GM12873 (cell line): ENCODE data around the gene FMNL2.

Source experiments
- TF ChIP-seq, protein P1 (sequence below): IDR thresholded peaks from 2 replicates; pipeline ENCODE4 v1.5.1; 2012; ENCODE audit warnings: low read depth, mild to moderate bottlenecking, moderate library complexity, low read length, control low read depth; ENCODE audit not compliant: insufficient read depth; ENCODE audit errors: missing control alignments

The FMNL2 gene

DNA sequence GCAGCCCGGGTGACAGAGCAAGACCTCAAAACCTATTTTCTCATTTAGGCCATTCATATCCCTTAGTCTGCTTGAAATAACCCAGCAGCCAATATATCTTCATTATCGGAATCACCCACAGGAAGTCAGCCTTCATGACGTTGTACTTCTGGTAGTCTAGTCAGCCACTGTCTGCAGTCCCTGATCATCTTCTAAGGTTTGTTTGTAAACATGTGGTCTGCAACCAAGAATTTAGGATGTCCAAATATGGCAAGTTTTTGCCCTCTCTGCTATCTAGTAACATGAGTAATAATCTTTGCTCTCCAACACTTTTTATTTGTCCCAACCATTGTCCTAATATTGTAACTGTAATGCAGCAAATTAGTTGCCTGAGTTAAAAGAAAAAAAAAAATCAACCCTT lies 289.8 kb downstream of the FMNL2 start:
- TF ChIP-seq, protein P1, sequence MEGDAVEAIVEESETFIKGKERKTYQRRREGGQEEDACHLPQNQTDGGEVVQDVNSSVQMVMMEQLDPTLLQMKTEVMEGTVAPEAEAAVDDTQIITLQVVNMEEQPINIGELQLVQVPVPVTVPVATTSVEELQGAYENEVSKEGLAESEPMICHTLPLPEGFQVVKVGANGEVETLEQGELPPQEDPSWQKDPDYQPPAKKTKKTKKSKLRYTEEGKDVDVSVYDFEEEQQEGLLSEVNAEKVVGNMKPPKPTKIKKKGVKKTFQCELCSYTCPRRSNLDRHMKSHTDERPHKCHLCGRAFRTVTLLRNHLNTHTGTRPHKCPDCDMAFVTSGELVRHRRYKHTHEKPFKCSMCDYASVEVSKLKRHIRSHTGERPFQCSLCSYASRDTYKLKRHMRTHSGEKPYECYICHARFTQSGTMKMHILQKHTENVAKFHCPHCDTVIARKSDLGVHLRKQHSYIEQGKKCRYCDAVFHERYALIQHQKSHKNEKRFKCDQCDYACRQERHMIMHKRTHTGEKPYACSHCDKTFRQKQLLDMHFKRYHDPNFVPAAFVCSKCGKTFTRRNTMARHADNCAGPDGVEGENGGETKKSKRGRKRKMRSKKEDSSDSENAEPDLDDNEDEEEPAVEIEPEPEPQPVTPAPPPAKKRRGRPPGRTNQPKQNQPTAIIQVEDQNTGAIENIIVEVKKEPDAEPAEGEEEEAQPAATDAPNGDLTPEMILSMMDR = no peak

DNA sequence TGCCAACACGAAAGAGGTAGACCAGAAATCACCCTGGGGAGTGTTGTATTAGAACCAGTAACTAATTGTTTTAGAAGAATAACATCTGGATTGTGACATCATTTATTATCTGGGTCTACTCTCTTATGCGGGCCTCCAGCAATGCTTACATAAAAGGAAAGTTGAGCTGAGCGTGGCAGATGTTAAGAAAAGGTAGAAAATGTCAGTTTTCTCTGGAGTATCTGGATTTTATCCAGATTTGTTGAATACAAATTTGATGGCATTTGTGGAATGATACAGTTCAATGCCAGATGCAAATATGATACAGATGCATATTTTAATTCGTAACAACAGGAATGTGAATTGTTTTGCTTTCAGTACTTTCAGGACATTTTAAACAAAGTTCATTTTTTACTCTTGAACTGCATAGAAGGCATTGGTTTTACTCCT lies 292.0 kb downstream of the FMNL2 start:
- TF ChIP-seq, protein P1 = no peak

DNA sequence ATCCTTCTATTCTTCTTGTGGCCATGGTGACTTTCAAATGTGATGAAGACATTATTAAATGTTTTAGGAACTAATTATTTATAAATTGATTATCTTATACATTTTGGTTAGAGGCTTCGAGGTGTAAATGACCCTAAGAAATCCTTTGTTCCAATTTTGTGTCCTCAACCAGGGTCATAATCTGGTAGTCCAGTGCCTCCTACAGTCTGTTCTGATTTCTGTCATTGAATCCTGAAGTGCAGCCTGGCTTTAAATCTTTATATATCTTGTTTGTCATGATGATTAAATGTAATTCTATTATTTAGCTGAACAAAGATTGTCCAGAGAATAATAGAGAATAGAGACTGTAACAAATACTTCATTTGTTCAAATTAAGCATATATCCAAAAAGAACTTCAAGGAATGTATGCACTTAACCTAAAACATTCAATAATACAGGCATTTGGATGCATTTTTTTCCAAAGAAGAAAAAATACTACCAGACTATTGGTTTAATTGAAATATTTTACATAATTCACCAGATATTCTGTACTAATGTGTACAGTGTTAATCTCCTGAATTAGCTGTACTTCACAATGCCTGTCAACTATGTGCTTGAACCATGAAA lies 292.5 kb downstream of the FMNL2 start:
- TF ChIP-seq, protein P1 = peak; percentile 60

DNA sequence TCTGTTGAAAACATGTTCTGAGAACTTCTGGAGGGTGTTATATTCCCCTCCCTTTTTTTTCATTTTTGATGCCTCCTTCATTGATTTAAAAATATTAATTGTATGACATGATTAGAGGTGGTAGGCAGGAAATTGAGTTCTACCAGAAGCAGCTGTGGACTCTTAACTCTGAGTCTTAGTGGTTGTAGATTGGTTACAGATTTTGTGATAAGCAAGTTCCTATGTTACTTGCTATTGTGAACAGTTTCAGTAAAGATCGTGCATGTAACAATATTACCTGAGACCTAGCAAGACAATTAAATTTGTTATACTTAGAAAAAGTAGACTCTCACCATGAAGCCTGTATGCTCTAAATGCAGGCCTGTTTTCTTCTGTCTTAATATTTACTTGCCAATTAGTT lies 294.2 kb downstream of the FMNL2 start:
- TF ChIP-seq, protein P1 = no peak

DNA sequence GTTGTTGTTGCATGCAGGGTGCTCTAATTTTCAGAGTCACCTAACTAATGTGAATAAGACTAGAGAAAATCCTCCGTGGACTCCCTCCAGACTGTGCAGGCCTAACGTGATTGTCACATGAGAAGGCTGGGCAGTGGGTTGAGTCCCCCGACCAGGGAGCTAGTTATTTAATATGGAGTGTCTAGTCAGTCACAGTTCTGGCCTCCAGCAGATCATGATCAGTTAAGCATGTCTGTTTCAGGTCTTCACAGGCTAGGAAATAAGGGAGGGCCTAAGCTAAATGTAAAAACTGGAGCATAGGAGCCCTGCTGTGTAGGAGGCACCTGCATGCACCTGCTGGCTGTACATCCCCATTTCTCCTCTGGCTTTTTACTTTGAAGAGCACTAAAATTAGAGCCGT lies 295.5 kb downstream of the FMNL2 start:
- TF ChIP-seq, protein P1 = no peak

DNA sequence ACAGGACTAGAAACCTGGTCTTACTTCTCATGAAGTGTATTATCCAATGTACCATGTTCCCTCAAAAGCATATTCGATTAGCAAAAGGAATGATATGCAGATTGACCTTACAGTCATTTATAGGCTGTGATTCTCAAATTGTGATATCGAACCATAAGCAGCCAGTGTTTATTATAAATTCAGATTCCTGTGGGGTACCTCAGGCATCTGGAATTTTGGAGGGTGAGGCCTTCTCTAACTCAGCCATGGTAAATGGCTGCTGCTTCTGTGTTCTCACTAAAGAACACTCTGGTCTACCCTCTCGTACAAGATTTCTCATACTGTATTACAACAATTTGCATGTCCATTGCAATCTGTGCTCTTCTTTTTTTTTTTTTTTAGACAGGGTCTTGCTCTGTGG lies 297.8 kb downstream of the FMNL2 start:
- TF ChIP-seq, protein P1 = no peak

DNA sequence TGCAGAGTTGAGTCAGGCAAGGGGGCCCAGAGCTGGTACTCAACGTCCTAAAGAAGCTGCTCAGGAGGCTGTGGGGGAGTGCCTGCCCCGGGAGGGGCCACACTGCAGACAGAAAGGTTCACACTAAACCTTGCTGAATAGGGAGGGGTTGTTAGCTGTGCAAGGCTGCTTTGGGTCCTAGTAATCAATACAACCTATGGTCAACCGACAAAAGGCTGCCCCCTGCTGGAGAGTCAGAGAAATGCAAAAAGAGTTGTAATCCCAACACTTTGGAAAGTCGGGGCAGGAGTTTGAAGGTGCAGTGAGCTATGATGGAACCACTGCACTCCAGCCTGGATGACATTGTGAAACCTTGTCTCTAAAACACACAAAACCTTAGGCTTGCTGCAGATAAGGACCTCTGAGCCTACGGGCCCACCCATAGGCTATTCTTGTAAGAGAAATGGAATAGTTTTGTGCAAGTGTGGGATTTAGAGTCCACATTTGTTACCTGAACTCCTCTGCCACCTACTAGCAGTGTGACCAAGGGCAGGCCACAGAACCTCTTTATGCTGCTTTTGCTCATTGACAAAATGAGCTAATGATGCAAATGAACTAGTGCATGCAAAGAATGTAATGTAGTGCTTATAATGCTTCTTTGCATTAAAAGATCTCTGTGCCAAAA lies 300.8 kb downstream of the FMNL2 start:
- TF ChIP-seq, protein P1 = peak; percentile 82
